Measurements from ENCODE around the gene RNF115. TPM values are rescaled to one million over a fixed set of nuclear protein-coding genes. Genes with fewer than 3 reads are reported as not detected.
"Not testable (repeated sequence)": the region's sequence is repeated elsewhere in the genome, so short reads cannot be mapped to it uniquely, and the experiment has no call there.

RNF115 gene
- total RNA-seq, 3 donors from 2014 or later (not counting 1 experiment from before 2014, with no cell fraction given): 26.7 to 31.8 (median 30.8) TPM

GRCh38 chr1:145764231-145764940 is 59.5 kb downstream of the RNF115 start:
- H3K4me1 Mint-ChIP-seq: peaks cover 11 to 17% of the 10 kb centered on the region in 2 donors
- H3K4me3 ChIP-seq (ENCODE audit: low read length); H3K9me3 ChIP-seq (ENCODE audit: control insufficient read depth, insufficient read depth, low read length); H3K27ac Mint-ChIP-seq; H3K36me3 Mint-ChIP-seq; H3K9me3 Mint-ChIP-seq; intact Hi-C loops (cut with micrococcal nuclease); H3K27me3 ChIP-seq (ENCODE audit: control insufficient read depth, insufficient read depth, low read length); ATAC-seq; H3K4me1 ChIP-seq (ENCODE audit: control insufficient read depth, insufficient read depth, low read length); H3K27me3 Mint-ChIP-seq (ENCODE audit: low read depth in 2 of 2); H3K4me3 Mint-ChIP-seq; H3K27ac ChIP-seq (ENCODE audit: low read length); DNase-seq: not testable (repeated sequence)
- H3K36me3 ChIP-seq (ENCODE audit: control insufficient read depth, insufficient read depth, low read length): peaks cover 16% of the 10 kb centered on the region
- 97% methylated on average over 52 of the region's 52 CpGs for WGBS (ENCODE audit: insufficient coverage)

GRCh38 chr1:145762001-145762400 is 61.9 kb downstream of the RNF115 start:
- H3K36me3 Mint-ChIP-seq; H3K4me3 ChIP-seq (ENCODE audit: low read length); H3K4me3 Mint-ChIP-seq; intact Hi-C loops (cut with micrococcal nuclease); DNase-seq; ATAC-seq; H3K27ac Mint-ChIP-seq; H3K27me3 Mint-ChIP-seq (ENCODE audit: low read depth in 2 of 2); H3K27ac ChIP-seq (ENCODE audit: low read length); H3K27me3 ChIP-seq (ENCODE audit: control insufficient read depth, insufficient read depth, low read length); H3K9me3 ChIP-seq (ENCODE audit: control insufficient read depth, insufficient read depth, low read length); H3K9me3 Mint-ChIP-seq; H3K4me1 ChIP-seq (ENCODE audit: control insufficient read depth, insufficient read depth, low read length): not testable (repeated sequence)
- peaks cover 32% of the 10 kb centered on the region for H3K36me3 ChIP-seq (ENCODE audit: control insufficient read depth, insufficient read depth, low read length)
- WGBS (ENCODE audit: insufficient coverage): 100% methylated on average over 2 of the region's 2 CpGs
- peaks cover 17 to 24% of the 10 kb centered on the region in 2 donors for H3K4me1 Mint-ChIP-seq

GRCh38 chr1:145761498-145761897 is 62.4 kb downstream of the RNF115 start:
- WGBS (ENCODE audit: insufficient coverage): 98% methylated on average over 11 of the region's 11 CpGs
- H3K27me3 ChIP-seq (ENCODE audit: control insufficient read depth, insufficient read depth, low read length); ATAC-seq; H3K9me3 Mint-ChIP-seq; H3K27ac ChIP-seq (ENCODE audit: low read length); H3K27me3 Mint-ChIP-seq (ENCODE audit: low read depth in 2 of 2); H3K4me1 ChIP-seq (ENCODE audit: control insufficient read depth, insufficient read depth, low read length); H3K4me3 Mint-ChIP-seq; H3K36me3 Mint-ChIP-seq; intact Hi-C loops (cut with micrococcal nuclease); H3K4me3 ChIP-seq (ENCODE audit: low read length); DNase-seq; H3K9me3 ChIP-seq (ENCODE audit: control insufficient read depth, insufficient read depth, low read length): not testable (repeated sequence)
- peak overlapping the region in 1 of 2 donors; percentile 43 for H3K27ac Mint-ChIP-seq
- peaks cover 17 to 24% of the 10 kb centered on the region in 2 donors for H3K4me1 Mint-ChIP-seq
- peaks cover 32% of the 10 kb centered on the region for H3K36me3 ChIP-seq (ENCODE audit: control insufficient read depth, insufficient read depth, low read length)

GRCh38 chr1:145760395-145760949 is 63.4 kb downstream of the RNF115 start:
- H3K36me3 Mint-ChIP-seq; H3K4me3 ChIP-seq (ENCODE audit: low read length); H3K4me3 Mint-ChIP-seq; H3K27ac ChIP-seq (ENCODE audit: low read length); H3K9me3 Mint-ChIP-seq; ATAC-seq; DNase-seq; H3K27me3 ChIP-seq (ENCODE audit: control insufficient read depth, insufficient read depth, low read length); H3K27me3 Mint-ChIP-seq (ENCODE audit: low read depth in 2 of 2); intact Hi-C loops (cut with micrococcal nuclease); H3K4me1 ChIP-seq (ENCODE audit: control insufficient read depth, insufficient read depth, low read length); H3K9me3 ChIP-seq (ENCODE audit: control insufficient read depth, insufficient read depth, low read length): not testable (repeated sequence)
- peaks cover 34% of the 10 kb centered on the region for H3K36me3 ChIP-seq (ENCODE audit: control insufficient read depth, insufficient read depth, low read length)
- 95% methylated on average over 4 of the region's 4 CpGs for WGBS (ENCODE audit: insufficient coverage)
- H3K4me1 Mint-ChIP-seq: peaks cover 17 to 28% of the 10 kb centered on the region in 2 donors
- peak overlapping the region in 1 of 2 donors; percentile 10 for H3K27ac Mint-ChIP-seq

GRCh38 chr1:145759721-145760120 is 64.2 kb downstream of the RNF115 start:
- Histone ChIP-seq H3K36me3 (ENCODE audit: control insufficient read depth, insufficient read depth, low read length) (peaks cover 34% of the 10 kb centered on the region), H3K9me3 (ENCODE audit: control insufficient read depth, insufficient read depth, low read length) (peaks cover 3% of the 10 kb centered on the region), H3K4me3 (ENCODE audit: low read length) (no peak overlapping the region), H3K27me3 (ENCODE audit: control insufficient read depth, insufficient read depth, low read length) (no peaks in the 10 kb centered on the region), H3K27ac (ENCODE audit: low read length) (no peak overlapping the region), H3K4me1 (ENCODE audit: control insufficient read depth, insufficient read depth, low read length) (no peaks in the 10 kb centered on the region)
- DNase-seq (no peak), ATAC-seq (no peak)
- Mint-ChIP-seq H3K27ac (no peak overlapping the region), H3K4me1 (peaks cover 17 to 29% of the 10 kb centered on the region in 2 donors), H3K4me3 (no peak overlapping the region), H3K27me3 (ENCODE audit: low read depth in 2 of 2) (no peaks in the 10 kb centered on the region), H3K36me3 (no peaks in the 10 kb centered on the region), H3K9me3 (no peaks in the 10 kb centered on the region)
- 100% methylated on average over 1 of the region's 1 CpG for WGBS (ENCODE audit: insufficient coverage)
- no peak for TF ChIP-seq CTCF (IDR thresholded peaks at IDR 0.05)
- intact Hi-C loops (cut with micrococcal nuclease): no loop called here
